ENCODE measurements around the gene AKT1S1.

Gene AKT1S1

GRCh38 chr19:49843265-49843664 is 33.9 kb downstream of the AKT1S1 start:
- H3K27ac ChIP-seq = no peak overlapping the region

GRCh38 chr19:49840736-49841249 is 36.4 kb downstream of the AKT1S1 start:
- TF ChIP-seq, protein P1, sequence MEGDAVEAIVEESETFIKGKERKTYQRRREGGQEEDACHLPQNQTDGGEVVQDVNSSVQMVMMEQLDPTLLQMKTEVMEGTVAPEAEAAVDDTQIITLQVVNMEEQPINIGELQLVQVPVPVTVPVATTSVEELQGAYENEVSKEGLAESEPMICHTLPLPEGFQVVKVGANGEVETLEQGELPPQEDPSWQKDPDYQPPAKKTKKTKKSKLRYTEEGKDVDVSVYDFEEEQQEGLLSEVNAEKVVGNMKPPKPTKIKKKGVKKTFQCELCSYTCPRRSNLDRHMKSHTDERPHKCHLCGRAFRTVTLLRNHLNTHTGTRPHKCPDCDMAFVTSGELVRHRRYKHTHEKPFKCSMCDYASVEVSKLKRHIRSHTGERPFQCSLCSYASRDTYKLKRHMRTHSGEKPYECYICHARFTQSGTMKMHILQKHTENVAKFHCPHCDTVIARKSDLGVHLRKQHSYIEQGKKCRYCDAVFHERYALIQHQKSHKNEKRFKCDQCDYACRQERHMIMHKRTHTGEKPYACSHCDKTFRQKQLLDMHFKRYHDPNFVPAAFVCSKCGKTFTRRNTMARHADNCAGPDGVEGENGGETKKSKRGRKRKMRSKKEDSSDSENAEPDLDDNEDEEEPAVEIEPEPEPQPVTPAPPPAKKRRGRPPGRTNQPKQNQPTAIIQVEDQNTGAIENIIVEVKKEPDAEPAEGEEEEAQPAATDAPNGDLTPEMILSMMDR (conservative IDR thresholded peaks at IDR 0.05) = no peak
- H3K27ac ChIP-seq = no peak overlapping the region

More at GRCh38 chr19:49843265-49843664, 33.9 kb downstream of the AKT1S1 start:
- TF ChIP-seq, protein P1 (conservative IDR thresholded peaks at IDR 0.05) = no peak

DNA sequence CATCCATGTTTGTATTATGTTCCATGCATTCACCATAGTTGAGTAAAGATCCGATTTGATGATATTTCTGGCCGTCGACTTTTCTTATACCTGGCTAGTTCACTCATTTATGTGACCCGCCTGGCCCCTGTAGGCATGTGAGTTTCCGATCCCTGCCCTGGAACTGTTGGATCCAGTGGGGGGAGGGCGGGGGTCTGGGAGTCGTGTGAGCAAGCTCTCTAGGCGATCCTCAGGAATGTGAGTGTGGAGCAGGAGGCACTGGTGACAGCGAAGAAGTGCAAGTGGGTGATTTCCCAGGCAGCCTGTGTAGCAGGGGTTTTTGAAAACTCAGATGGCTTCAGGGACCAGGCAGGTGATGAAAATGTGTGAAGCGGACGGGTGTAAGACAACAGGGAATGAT is 36.8 kb downstream of the AKT1S1 start:
- TF ChIP-seq, protein P1 (conservative IDR thresholded peaks at IDR 0.05) = no peak
- no peak overlapping the region for H3K27ac ChIP-seq

- TF ChIP-seq, protein P1 (conservative IDR thresholded peaks at IDR 0.05) = no peak
- no peak overlapping the region for H3K27ac ChIP-seq
Observed at GRCh38 chr19:49839713-49840112, 37.4 kb downstream of the AKT1S1 start.

GRCh38 chr19:49838885-49839588 is 38.1 kb downstream of the AKT1S1 start:
- no peak overlapping the region for H3K27ac ChIP-seq
- TF ChIP-seq, protein P1 (conservative IDR thresholded peaks at IDR 0.05) = no peak

DNA sequence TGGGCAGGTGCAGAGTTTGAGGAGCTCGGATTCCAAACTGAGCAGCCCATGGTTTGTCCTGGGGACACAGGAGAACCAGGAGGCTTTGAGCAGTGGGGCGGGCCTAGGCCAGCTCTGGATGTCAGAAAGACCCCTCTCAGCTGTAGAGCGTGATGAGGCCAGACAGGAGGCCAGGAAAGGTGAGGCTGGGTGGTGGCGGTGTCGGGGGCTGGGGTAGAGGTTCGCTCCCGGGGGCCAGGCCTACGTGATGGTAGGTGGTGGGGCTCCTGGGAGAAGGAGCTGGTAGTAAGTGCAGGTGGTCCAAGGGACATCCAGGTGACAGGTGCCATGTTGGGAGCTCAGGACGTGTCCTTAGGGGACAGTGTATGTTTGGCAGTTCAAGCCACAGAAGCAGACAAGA is 39.7 kb downstream of the AKT1S1 start:
- no peak overlapping the region for H3K27ac ChIP-seq
- TF ChIP-seq, protein P1 (conservative IDR thresholded peaks at IDR 0.05) = no peak

DNA sequence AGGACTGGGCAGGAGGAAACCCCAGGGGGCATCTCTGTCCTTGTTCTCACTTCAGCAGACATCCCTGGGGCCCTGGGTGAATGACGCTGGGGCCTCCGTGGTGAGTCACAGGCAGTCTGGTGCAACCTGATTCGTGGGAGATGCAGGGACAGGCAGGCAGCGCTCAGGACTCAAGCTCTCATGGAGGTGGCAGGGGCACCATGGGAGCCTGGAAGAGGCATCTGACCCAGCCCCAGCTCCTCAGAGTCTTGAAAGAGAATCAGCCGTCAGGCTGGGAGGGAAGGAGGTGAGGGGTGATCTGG is 40.2 kb downstream of the AKT1S1 start:
- TF ChIP-seq, protein P1 (conservative IDR thresholded peaks at IDR 0.05) = no peak
- H3K27ac ChIP-seq = no peak overlapping the region

Data from VCaP (cell line).